GM19043 (cell line): ENCODE data around the gene ELOA.
"Not testable (repeated sequence)": the region's sequence is repeated elsewhere in the genome, so short reads cannot be mapped to it uniquely, and the experiment has no call there.

Source experiments
- ATAC-seq: cut with Tn5 transposase; IDR thresholded peaks from one replicate; pipeline ENCODE4 v1.9.1; 2021; ENCODE audit warnings: low read depth; ENCODE audit not compliant: unreplicated experiment

Gene ELOA

DNA sequence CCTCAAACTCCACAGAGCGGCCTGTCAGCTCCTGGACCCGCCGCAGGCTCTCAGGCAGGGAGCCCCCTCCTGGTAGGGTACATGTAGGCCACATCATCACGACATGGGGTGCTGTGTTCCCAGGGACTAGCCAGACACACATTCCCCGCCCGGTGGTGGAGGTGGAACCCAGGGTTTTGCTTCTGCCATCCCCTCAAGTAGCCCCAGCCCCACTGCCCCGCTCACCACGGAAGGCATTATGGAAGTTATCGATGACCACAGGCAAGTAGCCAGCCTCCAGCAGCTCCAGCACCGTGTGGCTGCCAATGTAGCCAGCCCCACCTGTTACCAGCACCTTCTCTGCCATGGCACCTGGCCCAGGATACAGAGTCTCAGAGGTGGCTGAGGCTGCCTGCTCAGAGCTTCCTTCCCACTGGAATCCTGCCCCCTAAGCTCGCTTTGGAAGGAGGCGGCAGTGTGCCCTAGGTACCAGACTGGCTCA, 55.4 kb downstream of the ELOA start:
- no peak for ATAC-seq

DNA sequence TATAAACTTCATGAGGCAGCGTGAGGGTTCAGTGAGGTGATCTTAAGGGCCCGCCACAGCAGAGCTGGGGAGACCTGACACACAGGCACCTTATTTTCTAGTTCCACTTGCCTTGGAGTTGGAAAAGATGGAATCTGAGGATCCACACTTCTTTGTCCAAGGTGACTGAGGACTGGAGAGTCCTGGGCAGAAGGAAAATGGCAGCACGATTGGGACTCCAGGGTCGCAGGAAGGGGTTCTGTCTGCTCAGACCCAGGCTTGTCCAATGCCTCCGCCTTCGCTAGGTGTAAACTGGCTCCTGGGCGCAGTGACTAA, 55.9 kb downstream of the ELOA start:
- ATAC-seq: no peak

DNA sequence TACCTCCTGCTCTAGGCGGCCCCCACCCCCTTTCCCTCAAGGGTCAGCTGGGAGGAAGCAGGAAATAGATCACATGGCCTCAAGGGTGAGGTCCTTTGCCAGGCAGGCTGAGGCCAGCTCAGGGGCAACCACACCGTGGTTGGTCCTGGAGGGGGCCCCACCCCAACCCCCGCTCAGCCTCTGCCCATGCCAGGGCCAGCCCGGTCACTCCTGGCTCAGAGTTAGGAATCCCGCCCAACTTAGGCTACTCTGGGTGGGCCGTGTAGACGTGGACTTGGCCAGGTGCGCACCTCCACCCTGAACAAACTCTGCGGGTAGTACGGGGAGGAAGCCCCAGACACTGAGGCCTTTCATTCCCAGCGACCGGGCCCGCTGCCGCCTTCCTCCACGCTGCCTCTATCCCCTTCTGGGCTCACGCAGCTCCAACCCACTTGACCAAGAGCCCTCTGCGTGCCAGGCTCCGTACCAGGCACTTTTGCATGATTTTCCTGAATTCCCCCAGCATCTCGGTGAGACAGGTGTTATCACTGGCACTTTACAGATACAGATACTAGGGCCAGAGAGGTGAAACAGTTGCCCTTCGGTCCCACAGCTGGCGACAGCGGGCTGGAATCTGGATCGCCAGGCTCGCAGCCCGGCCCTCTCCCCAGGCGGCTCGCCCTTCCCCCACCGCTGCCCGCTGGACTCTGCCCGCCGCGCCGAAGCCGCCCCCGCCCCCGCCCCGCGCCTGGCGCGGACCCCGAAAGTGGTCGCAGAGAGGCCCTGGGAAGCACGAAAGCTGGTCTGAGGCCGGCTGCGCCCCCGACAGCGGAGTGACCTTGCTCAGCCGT, 56.5 kb downstream of the ELOA start:
- no peak for ATAC-seq

DNA sequence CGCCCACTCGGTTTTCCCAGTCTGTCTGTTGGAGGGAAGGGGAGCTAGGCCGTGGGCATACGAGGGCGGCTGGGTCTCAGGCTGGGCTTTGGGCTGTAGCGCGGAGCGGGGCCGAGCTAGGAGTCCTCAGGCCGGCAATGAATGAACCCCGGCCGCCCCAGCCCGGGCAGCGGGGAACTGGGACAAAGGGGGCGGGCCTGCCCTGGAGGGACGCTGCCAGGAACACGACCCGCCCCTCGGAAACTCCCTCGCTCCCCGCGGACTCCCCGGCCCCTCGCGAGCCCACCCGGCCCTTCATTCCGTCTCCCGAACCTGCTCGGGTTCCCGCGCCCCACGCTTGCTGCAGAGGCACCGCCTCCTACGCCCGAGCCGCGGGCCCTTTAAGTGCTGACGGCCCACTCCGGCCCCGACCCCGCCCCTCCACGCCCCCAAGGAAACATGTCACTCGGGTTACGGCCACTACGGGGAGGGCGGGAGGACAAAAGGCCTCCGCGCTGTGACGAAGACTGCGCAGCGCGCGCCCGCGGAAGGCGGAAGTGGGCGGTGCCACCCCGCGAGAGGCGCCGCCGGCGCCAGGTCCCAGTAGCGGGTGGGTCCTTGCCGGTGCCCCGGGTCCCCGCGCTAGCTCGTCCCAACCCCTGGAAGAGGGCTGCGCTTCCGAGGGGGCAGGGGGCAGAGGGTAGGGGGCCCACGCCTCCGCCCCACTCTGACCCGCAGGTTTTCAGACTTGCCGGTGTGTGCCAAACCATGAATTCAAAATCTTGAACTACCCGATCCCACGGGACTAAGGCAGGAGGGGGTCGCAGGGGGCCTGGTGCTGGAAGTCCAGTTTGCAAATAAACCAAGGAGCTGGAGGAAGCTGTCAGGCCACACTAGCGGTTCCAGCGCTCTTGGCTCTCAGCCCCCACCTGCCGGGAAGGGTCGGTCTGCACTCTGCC, 57.4 kb downstream of the ELOA start, which contains the start of gene GALE:
Gene GALE (minus strand): TSS at position 355 of the 938 bp plus-strand sequence. CDS start 1,747 bp downstream, outside the sequence.
- ATAC-seq: peak; percentile 79

DNA sequence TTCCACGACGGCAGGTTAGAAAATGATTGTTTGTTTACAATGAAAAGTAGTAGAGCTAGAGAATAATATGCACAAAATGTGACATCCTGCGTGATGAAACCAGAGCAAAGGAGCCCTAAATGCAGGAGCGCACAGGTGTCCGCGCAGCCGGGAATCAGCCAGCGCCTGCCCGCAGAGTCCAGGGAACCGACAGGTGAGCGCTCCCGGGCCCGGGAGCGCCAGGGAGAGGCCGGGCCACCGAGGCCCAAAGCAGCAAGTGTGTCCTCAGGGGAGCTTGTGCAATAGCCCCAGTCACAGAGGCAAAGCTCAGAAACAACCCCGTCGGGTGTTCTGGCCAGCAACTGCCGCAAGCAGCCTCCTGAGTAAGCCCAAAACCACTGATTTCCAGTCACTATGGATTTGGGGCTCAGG, 58.1 kb downstream of the ELOA start:
- ATAC-seq: no peak

DNA sequence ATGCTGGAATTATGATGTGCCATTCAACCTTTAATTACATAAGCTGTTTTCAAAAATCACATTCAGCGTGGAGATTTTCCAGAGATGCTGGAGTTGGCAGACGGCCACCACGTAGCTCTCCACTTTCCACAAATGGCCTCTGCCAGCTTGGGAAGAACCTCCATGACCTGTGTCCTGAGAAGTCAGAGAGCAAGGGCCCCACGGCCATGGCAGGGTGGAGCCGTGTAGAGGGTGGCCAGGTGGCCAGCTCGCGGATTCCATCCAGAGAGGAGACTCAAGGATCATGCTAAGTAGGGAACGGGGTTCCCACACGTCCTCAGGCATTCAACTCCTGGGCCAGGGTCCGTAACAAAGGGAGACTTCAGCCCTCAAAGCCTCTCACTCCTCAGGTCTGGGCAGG, 58.6 kb downstream of the ELOA start:
- no peak for ATAC-seq

DNA sequence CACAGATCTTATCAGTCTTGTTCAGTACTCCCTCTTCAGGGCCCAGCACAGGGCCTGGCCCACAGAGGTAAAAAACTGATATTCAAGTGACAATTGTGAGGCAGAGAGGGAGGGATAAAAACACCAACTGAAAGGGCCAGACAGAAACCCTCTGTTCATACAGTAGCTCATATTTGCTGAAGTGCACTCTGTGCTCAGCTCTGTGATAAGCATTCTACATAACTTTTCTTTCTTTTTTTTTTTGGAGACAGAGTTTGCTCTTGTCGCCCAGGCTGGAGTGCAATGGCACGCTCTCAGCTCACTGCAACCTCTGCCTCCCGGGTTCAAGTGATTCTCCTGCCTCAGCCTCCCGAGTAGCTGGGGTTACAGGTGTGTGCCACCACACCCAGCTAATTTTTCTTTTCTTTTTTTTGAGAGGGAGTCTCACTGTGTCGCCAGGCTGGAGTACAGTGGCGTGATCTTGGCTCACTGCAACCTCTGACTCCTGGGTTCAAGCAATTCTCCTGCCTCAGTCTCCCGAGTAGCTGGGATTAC, 59.6 kb downstream of the ELOA start:
- not testable (repeated sequence) for ATAC-seq

DNA sequence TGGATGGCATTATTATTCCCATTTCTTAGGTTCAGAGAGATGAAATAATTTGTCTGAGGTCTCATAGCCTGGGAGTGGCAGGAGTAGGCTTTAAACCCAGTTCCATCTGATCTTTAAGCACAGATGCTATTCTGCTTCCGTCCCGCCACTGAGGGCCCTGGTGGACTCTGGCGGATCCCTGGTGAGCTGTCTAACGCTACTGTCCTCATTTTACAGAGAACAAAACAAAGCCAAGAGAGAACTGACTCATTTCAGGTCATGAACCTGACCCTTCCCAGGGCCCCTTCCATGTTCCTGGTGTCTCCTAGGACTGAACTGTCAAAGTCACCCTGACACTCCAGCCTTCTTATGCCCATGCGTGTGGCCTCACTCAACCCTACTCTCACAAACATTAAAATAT, 60.4 kb downstream of the ELOA start:
- no peak for ATAC-seq

DNA sequence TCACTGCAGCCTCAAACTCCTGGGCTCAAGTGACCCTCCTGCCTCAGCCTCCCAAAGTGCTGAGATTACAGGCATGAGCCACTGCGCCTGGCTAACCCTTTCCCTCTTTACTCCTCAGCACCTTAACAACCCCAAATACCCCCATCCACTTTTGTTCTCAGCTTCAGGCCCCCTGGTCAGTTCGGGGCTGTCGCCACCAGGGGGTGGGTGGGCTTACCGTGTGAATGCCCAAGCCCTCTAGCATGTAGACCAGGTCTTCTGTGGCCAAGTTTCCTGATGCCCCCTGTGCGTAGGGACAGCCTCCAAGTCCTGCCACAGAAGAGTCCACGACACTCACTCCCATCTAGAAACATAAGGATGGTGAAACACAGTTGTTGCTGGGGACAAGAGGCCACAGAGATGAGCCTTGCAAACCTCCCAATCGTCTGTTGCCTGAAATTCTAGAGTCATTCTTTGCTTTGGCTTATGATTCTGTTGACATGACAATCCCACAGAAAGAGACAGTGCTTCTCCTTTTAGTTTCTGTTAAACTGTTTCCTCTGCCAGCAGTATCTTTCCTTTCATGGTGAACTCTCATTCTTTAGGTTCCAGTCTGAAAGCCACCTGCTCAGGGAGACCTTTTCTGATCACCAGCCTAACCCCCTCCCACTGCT, 61.0 kb downstream of the ELOA start:
- ATAC-seq: no peak

DNA sequence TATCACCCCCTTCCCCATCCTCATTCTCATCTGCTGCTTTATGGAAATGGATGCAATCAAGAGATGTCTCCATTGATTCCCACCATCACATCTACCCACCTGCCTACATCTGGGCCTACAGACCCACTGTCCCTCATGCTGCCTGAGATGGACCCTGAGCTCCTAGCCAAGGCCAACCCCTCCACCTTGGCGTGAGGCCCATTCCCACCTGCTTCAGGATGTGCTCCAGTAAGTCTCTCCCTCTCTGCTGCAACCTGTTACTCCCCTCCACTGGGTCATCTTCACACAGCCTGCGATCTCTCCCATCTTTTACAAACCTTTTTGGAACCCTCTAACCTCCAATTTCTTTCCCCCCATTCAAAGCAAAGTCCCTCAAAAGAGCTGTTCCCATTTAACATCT, 61.8 kb downstream of the ELOA start:
- ATAC-seq: no peak

DNA sequence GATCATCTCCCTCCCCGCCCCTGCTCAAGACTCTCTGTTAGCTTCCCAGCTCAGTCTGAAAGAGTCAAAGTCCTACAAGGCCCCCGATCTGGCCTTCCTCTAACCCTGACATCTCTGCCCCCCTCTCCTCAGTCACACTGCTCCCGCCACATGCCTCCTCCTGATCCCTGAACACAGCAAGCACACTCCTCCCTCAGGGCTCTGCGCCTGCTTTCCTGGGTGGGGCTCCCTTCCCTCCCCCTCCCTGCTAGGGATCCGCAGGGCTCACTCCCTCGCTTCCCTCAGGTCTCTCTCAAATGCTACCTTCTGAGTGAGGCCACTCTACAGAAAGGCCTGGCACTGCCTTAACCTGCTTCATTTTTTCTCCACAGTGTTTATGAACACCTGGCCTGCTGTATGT, 63.0 kb downstream of the ELOA start:
- ATAC-seq: no peak

DNA sequence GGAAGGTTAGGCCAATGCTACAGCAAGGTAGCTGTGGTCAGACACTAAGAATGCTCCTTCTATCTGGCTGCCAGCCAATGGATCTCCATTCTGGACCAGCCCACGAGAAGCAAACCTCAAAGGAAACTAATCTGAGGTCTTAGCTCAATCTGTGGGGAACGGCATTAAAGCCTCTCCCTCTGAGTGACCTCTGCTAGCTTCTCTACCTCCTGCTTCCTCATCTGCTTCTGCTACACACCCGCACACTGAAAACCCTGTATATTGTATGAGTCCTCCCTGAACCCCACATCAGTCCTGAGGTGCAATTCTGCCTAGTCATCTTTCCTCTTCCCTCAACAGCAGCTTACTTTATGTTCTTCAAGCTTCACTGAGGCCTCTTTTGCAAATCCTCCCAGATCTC, 64.2 kb downstream of the ELOA start:
- no peak for ATAC-seq

DNA sequence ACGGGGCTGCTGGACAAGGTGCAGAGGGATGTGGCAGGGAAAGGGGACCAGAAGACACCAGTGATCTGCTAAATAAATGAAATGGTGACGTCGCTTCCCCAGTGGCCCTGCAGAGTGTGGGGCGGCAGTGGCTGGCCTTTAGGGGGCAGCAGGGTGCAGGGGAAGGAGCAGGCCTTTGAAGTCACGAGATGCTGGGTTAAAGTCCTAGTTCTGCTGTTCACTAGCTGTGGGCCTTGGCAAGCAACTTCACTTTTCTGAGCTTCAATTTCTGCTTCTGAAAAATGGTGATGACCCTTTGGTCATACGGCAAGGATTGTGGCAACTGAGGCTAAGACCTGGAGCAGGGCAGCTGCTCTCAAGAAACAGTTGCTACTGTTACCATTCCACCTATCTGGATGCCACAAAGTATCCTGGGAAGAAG, 66.5 kb downstream of the ELOA start:
- ATAC-seq: no peak

DNA sequence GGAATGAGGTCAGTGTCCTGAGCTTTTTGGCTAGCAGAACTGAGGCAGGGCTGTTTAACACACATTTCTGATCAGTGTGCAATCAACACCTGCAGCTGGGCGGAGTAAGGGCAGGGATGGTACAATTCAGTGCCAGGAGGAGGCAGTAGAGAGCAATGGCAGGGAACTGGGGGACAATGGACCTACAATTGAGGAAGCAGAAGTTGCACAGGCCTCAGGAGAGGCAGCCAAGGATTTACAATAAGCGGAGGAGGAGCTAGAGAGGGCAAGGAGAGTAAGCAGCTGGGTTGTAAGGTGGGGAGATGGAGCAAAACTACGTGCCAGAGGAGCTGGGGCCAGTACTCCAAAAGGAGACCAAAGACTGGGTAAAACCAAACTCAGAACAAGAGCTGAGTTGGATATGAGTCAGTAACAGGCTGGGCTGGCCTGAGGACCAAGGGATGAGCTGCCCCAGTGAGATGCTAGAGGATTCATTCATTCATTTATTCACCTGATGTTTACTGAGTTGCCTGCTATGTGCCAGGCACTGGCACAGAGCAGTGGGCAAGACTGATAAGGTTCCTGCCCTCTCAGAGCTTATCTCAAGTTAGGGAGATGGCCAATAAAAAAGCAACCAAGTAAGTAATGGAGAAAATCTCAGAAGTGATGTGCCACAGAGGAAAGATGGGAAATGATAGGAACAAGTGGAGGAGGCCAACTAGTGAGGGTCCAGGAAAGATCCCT, 67.7 kb downstream of the ELOA start:
- no peak for ATAC-seq
